Erythroblast (primary cell): ENCODE measurements around the gene KAT2A.
A peak's percentile ranks its signal among the peaks of the same experiment; 100 is the strongest.

Experiments
- DNase-seq, 2 experiments: peaks; one replicate each; lab custom pipeline; 2025; lab: John Stamatoyannopoulos, UW
- GATA1 ChIP-seq: IDR thresholded peaks from 2 replicates; pipeline ENCODE4 v1.6.1; 2011; ENCODE audit warnings: low read depth, mild to moderate bottlenecking, control low read depth, low read length, moderate library complexity
- POLR2A ChIP-seq: IDR thresholded peaks from 2 replicates; pipeline ENCODE4 v1.6.1; 2011; ENCODE audit warnings: mild to moderate bottlenecking, low read length

Gene KAT2A

GRCh38 chr17:42113293-42114069, 7.7 kb downstream of the KAT2A start:
- DNase-seq: no peak
- no peak for TF ChIP-seq GATA1
- TF ChIP-seq POLR2A: no peak

GRCh38 chr17:42112552-42113176, 8.5 kb downstream of the KAT2A start, which contains the start of gene DHX58:
DHX58 (minus strand) TSS chr17:42112714; CDS start chr17:42111892, 822 bp downstream.
- peak; percentile 64 for TF ChIP-seq POLR2A
- no peak for TF ChIP-seq GATA1
- peak; percentile 84 to 86 for DNase-seq

- peak in 1 of 2 experiments; percentile 51 for DNase-seq
- TF ChIP-seq GATA1: no peak
- no peak for TF ChIP-seq POLR2A
Measured at GRCh38 chr17:42111871-42112551, 9.2 kb downstream of the KAT2A start.

- DNase-seq: no peak
- TF ChIP-seq GATA1 (no peak), POLR2A (no peak)
Measured at GRCh38 chr17:42111265-42111636, 9.9 kb downstream of the KAT2A start.

GRCh38 chr17:42110301-42111264, 10.6 kb downstream of the KAT2A start:
- TF ChIP-seq POLR2A: no peak
- TF ChIP-seq GATA1: no peak
- DNase-seq: no peak

GRCh38 chr17:42109086-42109485, 12.1 kb downstream of the KAT2A start:
- DNase-seq: no peak
- TF ChIP-seq GATA1 (no peak), POLR2A (no peak)

GRCh38 chr17:42107597-42108576, 13.3 kb downstream of the KAT2A start:
- peak; percentile 84 to 91 for DNase-seq
- no peak for TF ChIP-seq POLR2A
- TF ChIP-seq GATA1: no peak

- DNase-seq: no peak
- TF ChIP-seq GATA1 (no peak), POLR2A (no peak)
Measured at GRCh38 chr17:42107124-42107523, 14.0 kb downstream of the KAT2A start.

GRCh38 chr17:42106009-42106408, 15.2 kb downstream of the KAT2A start:
- DNase-seq: no peak
- TF ChIP-seq GATA1: no peak
- no peak for TF ChIP-seq POLR2A

- TF ChIP-seq POLR2A: no peak
- no peak for TF ChIP-seq GATA1
- peak in 1 of 2 experiments; percentile 38 for DNase-seq
Measured at GRCh38 chr17:42104264-42104663, 16.9 kb downstream of the KAT2A start.

GRCh38 chr17:42103221-42103954, 17.8 kb downstream of the KAT2A start:
- TF ChIP-seq POLR2A: no peak
- TF ChIP-seq GATA1: no peak
- no peak for DNase-seq
